ENCODE measurements around the gene PIEZO2. TPM values are rescaled to one million over a fixed set of nuclear protein-coding genes. Genes with fewer than 3 reads are reported as not detected.

The PIEZO2 gene
- polyA plus RNA-seq, 1 donor (not counting 4 experiments of a cell fraction or from before 2014, with no cell fraction given) = not detected

GRCh38 chr18:10937743-10938640 is 211.4 kb downstream of the PIEZO2 start:
- Histone ChIP-seq H3K4me2 (ENCODE audit: control insufficient read depth, extremely low read depth, insufficient read depth, low read depth, low read length) (no peak overlapping the region), H3K9me3 (ENCODE audit: control insufficient read depth, low read depth, low read length) (no peaks in the 10 kb centered on the region), H3K36me3 (ENCODE audit: control insufficient read depth in 2 of 2, extremely low read depth in 1 of 2, insufficient read depth in 2 of 2, low read length in 2 of 2) (no peaks in the 10 kb centered on the region), H3K9ac (ENCODE audit: control insufficient read depth, extremely low read depth, insufficient read depth, low read length) (no peak overlapping the region), H2AFZ (ENCODE audit: control insufficient read depth, low read length) (no peak overlapping the region), H3K27me3 (ENCODE audit: control insufficient read depth, extremely low read depth, insufficient read depth, low read length) (no peaks in the 10 kb centered on the region), H3K4me1 (ENCODE audit: control insufficient read depth, extremely low read depth, insufficient read depth, low read length) (no peaks in the 10 kb centered on the region), H3K27ac (ENCODE audit: control insufficient read depth, insufficient read depth, low read length) (no peak overlapping the region), H3K4me3 (ENCODE audit: control insufficient read depth in 2 of 3, extremely low read depth in 1 of 3, insufficient read depth in 2 of 3, low read depth in 1 of 3, low read length in 3 of 3) (no peak overlapping the region), H3K79me2 (ENCODE audit: control insufficient read depth, insufficient read depth, low read length) (no peaks in the 10 kb centered on the region), H4K20me1 (ENCODE audit: control insufficient read depth, extremely low read depth, insufficient read depth, low read length) (no peaks in the 10 kb centered on the region), H3K9me1 (ENCODE audit: control insufficient read depth, extremely low read depth, insufficient read depth, low read length) (no peaks in the 10 kb centered on the region)
- no peak for TF ChIP-seq CTCF (optimal IDR thresholded peaks at IDR 0.05 in 1 of 3, IDR thresholded peaks at IDR 0.05 in 1 of 3, conservative IDR thresholded peaks at IDR 0.05 in 1 of 3; ENCODE audit: extremely low read depth in 1 of 3, insufficient read depth in 2 of 3, low read length in 3 of 3)
- no peak for FAIRE-seq
- dilution Hi-C loops (cut with MboI; ENCODE audit: extremely low pct_ligation_motif_present, low sequenced_read_pairs) = no loop called here
- no peak for DNase-seq (ENCODE audit: low read depth, low spot score)

GRCh38 chr18:10936176-10937053 is 213.0 kb downstream of the PIEZO2 start:
- H3K4me2 ChIP-seq (ENCODE audit: control insufficient read depth, extremely low read depth, insufficient read depth, low read depth, low read length) = no peak overlapping the region
- H3K79me2 ChIP-seq (ENCODE audit: control insufficient read depth, insufficient read depth, low read length) = no peaks in the 10 kb centered on the region
- H3K4me3 ChIP-seq (ENCODE audit: control insufficient read depth in 2 of 3, extremely low read depth in 1 of 3, insufficient read depth in 2 of 3, low read depth in 1 of 3, low read length in 3 of 3) = no peak overlapping the region
- no peaks in the 10 kb centered on the region for H3K4me1 ChIP-seq (ENCODE audit: control insufficient read depth, extremely low read depth, insufficient read depth, low read length)
- H3K36me3 ChIP-seq (ENCODE audit: control insufficient read depth in 2 of 2, extremely low read depth in 1 of 2, insufficient read depth in 2 of 2, low read length in 2 of 2) = no peaks in the 10 kb centered on the region
- FAIRE-seq = no peak
- no peak overlapping the region for H2AFZ ChIP-seq (ENCODE audit: control insufficient read depth, low read length)
- H3K27me3 ChIP-seq (ENCODE audit: control insufficient read depth, extremely low read depth, insufficient read depth, low read length) = no peaks in the 10 kb centered on the region
- H3K27ac ChIP-seq (ENCODE audit: control insufficient read depth, insufficient read depth, low read length) = no peak overlapping the region
- no peaks in the 10 kb centered on the region for H3K9me3 ChIP-seq (ENCODE audit: control insufficient read depth, low read depth, low read length)
- dilution Hi-C loops (cut with MboI; ENCODE audit: extremely low pct_ligation_motif_present, low sequenced_read_pairs) = no loop called here
- no peak for DNase-seq (ENCODE audit: low read depth, low spot score)
- no peak overlapping the region for H3K9ac ChIP-seq (ENCODE audit: control insufficient read depth, extremely low read depth, insufficient read depth, low read length)
- TF ChIP-seq CTCF (optimal IDR thresholded peaks at IDR 0.05 in 1 of 3, IDR thresholded peaks at IDR 0.05 in 1 of 3, conservative IDR thresholded peaks at IDR 0.05 in 1 of 3; ENCODE audit: extremely low read depth in 1 of 3, insufficient read depth in 2 of 3, low read length in 3 of 3) (no peak), EZH2 (IDR thresholded peaks at IDR 0.05; ENCODE audit: low read length) (no peak)
- H4K20me1 ChIP-seq (ENCODE audit: control insufficient read depth, extremely low read depth, insufficient read depth, low read length) = no peaks in the 10 kb centered on the region
- no peaks in the 10 kb centered on the region for H3K9me1 ChIP-seq (ENCODE audit: control insufficient read depth, extremely low read depth, insufficient read depth, low read length)

All from keratinocyte (primary cell).